Ureter (tissue), 1 donor: ENCODE measurements around the gene CASZ1. TPM values are rescaled to one million over a fixed set of nuclear protein-coding genes. Genes with fewer than 3 reads are reported as not detected.

Experiments
- DNase-seq: peaks from one replicate; pipeline ENCODE4 v3.0.0-alpha.2; 2020; ENCODE audit warnings: low spot score
- total RNA-seq: library from RNA; stranded (reverse); gene quantifications from one replicate; pipeline ENCODE4 v1.2.4, GENCODE V29; 2023
- donor health status: DM: yes; HTN: yes; CAD: no.

The CASZ1 gene
- total RNA-seq, 1 donor from 2014 or later: 76.8 TPM

- DNase-seq: no peak
Measured at GRCh38 chr1:10671622-10672342, 124.7 kb downstream of the CASZ1 start.

DNA sequence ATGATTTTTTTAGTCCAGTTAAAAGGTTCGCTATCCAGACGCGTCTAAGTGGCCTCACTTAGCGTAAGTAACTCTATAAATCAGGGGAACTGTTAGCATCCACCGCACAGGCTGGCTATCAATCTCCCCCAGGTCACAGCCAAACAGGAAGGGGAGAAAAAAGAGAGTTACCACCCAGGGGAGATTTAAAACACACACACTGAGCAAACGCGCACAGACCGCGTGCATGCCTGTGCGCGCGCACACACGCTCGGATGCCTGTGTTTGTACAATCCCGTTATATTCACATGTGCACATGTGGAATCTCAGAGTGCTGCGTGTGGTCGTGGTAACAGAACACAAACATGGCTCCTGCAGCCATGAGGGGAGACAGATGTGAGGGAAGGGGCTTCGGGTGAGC lies 125.4 kb downstream of the CASZ1 start:
- DNase-seq: no peak

DNA sequence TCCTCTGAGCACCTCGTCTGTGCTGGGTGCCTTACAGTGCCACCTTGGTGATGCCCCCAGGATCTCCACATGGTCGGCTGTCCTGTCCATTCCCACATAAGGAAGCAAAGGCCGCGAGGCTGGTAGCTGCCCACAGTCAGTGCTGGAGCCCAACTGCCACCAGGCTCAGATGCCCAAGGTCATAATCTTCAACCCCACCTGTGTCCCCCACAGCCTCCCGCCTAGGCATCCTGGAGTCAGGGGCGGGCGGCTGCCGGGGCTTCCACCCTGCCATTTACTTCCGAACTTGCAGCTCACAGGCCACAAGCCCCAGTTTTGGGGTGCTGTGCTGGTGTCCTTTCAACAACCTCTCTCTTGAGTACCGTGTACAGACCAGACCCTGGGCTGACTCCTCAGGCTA lies 126.3 kb downstream of the CASZ1 start:
- no peak for DNase-seq

- DNase-seq: no peak
Measured at GRCh38 chr1:10669570-10669969, 126.9 kb downstream of the CASZ1 start.

GRCh38 chr1:10667861-10668761 lies 128.3 kb downstream of the CASZ1 start:
- DNase-seq: no peak

- DNase-seq: peak; percentile 69
Measured at GRCh38 chr1:10665930-10666850, 130.3 kb downstream of the CASZ1 start.

GRCh38 chr1:10665226-10665625 lies 131.2 kb downstream of the CASZ1 start:
- DNase-seq: no peak

- no peak for DNase-seq
Measured at GRCh38 chr1:10664251-10664650, 132.2 kb downstream of the CASZ1 start.

DNA sequence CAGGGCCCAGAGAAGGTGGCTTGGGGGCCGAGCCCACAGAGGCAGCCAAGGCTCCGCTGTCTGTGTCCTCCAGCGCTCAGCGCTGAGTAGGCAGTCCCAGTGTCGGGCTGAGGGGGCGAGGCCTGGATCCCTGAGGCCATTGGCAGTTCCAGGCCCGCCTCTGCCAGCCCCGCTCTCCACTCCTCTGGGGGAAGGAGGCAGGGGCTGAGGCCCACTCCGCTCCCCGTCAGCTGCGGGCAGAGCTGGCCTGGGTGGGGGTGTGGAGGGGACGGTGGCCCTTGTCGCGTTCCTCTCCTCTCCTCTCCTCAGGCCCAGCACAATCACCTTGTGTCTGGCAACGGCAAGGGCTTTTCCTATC lies 132.8 kb downstream of the CASZ1 start:
- DNase-seq: peak; percentile 69

- no peak for DNase-seq
Measured at GRCh38 chr1:10662824-10663677, 133.4 kb downstream of the CASZ1 start.

- DNase-seq: no peak
Measured at GRCh38 chr1:10662090-10662688, 134.3 kb downstream of the CASZ1 start.

DNA sequence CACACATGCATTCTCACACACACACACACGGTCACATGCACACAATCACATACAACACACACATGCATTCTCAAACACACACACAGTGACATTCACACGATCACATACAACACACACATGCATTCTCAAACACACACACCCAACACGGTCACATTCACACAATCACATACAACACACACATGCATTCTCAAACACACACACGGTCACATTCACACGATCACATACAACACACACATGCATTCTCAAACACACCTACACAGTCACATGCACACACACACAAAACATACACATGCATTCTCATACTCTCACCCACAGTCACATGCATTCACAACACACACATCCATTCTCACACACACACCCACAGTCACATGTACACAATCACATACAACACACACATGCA lies 135.0 kb downstream of the CASZ1 start:
- no peak for DNase-seq

GRCh38 chr1:10659646-10660540 lies 136.6 kb downstream of the CASZ1 start:
- no peak for DNase-seq

DNA sequence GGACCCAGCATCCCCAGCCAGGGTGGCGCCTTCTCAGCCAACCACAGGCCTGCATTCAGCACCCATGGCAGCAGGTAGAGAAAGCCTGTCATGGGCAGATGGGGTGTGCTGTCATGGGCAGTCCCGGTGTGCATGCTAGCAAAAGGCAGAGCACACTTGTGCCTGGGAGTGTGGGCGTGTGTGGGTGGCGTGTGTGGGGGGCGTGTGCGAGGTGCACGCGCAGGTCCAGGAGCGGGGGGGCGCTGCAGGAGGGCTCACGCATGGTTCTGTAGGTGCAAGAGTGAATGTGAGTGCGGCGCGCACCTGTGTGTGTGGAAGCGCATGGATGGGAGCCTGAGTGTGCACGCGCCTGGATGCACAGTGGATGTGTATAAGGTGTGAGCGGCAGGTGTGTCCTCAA lies 137.2 kb downstream of the CASZ1 start:
- DNase-seq: no peak

DNA sequence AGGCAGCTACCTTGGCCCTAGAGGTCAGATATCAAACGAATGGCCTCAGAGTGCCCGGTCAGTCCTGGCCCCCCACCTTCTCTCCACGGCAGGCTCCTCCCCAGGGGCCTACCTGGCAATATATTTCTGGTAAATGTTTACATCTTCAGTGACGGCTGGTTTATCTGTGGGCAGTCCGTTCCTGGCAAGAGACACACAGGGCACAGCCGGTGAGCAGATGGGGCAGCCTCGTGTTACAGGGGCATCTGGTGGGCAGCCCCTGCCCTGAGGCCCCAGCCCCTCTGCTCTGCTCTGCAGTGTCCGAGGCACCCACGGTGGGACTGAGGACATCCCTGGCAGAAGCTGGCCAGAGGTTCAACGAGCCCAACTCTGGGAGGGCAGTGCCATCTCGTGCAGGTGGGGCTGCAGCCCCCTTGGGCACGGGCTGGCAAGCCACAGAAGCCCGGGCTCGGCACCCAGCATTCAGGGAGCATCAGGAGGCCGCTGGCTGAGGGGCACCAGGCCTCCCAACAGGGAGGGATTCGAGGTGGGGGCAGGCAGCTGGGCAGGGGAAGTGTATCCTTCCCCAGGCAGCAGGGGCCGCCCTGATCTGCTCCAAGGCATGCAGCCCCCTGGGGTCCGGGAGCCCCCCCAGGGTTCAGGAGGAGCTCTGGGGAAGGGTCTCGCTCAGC lies 137.9 kb downstream of the CASZ1 start:
- DNase-seq: no peak

DNA sequence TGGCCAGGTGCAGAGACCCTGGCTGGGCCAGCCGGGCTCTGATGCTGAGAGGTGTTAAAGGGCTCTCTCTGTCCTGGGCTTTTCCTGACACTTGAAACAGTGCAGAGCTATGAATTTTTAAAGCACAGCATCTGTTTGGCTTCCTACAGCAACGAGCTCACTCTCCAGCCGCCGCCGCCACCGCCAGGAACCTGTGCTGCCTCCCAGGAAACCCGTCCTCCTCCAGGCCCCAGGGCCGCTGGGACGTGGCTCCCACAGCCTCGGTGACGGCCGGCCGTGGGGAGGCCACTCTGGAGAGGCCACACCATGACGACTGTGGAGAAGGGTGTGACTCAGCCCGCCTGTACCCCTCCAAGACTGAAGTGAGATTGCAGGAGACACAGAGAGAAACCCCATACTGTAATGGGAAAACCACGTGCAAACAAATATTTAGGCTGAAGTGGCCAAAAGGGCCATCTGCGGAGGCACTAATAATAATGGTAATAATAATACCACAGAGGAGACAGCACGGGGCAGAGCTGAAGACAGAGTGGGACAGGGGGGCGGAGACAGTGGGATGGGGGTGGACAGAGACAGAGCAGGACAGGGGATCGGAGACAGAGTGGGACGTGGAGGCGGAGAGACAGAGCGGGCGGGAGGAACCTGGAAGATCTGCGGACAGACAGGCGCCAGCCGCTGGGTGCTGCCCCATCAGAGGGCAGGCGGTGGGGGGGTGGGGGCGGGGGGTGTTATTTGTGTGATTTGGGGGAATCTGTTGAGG lies 139.2 kb downstream of the CASZ1 start:
- DNase-seq: no peak

GRCh38 chr1:10656431-10656830 lies 140.0 kb downstream of the CASZ1 start:
- DNase-seq: no peak

GRCh38 chr1:10655002-10655401 lies 141.4 kb downstream of the CASZ1 start:
- no peak for DNase-seq
